Stimulated activated CD4-positive, alpha-beta T cell treated with anti-CD3 and anti-CD28 coated beads, Interleukin-2, amount 100 ng/mL, for 24 hours (primary cell): ENCODE results near the gene PPP2R5E.
A peak's percentile ranks its signal among the peaks of the same experiment; 100 is the strongest.
"Not testable (repeated sequence)": the region's sequence is repeated elsewhere in the genome, so short reads cannot be mapped to it uniquely, and the experiment has no call there.

Experiments used
- DNase-seq, 2 donors: peaks; one replicate each; pipeline ENCODE4 v3.0.0-alpha.2; 2020

The PPP2R5E gene

DNA sequence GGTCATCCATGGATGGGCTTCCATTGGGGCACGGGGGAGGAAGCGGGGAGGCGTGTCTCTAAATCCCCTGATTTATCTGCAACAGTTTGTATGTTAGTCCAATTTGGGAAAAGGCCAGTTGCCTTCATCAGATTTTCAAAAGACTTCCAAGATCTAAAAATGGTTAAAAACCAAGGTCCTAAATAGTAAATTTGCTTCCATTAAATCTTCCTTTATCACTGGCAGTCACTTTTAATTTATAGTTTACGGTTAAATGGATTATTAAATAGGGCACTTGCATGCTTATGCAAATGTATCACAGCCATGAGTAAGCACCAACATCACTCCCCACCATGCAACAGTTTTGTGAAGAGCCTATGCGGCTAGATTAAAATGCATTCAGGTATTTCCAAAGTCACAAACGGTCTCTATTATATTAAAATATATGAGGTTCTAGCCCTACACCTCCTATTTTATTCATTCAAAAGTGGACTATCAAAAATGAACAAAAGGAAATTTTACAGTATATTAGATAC lies 116.3 kb downstream of the PPP2R5E start:
- DNase-seq: no peak

DNA sequence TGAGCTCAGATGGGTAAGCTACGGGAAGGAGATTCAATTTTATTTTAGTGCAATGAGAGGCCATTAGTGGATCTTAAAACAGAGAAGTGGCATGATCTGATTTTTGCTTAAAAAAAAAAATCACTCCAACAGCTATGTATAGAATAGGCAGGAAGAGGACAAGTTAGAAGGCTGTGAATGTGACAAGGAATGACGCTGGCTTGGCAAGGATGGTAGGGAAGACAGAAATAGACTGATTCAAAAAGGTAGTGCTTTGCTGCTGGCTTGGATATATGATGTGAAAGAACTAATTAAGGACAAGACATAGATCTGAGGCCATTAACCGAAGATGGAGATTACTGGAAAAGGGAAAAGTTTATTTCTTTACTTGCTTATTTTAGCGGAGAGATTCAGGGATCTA lies 119.3 kb downstream of the PPP2R5E start:
- DNase-seq: no peak

DNA sequence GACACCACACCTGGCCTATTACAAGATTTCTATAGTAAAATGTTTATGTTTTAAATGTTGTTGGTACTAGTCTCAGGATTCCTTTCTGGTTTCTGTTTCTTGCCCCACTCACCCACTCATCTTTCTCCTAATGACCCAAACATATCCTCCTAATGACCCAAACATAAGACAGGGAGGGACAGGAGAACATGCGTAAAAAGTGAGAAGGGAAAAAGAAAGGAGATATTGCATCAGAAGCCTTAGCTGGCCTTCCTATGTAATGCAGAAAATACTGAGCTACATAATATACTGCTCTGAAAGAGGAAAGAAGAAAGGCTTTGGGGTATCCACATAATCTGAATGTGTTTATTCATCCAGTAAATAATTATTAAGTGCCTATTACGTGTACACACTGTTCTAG lies 119.8 kb downstream of the PPP2R5E start:
- DNase-seq: no peak

DNA sequence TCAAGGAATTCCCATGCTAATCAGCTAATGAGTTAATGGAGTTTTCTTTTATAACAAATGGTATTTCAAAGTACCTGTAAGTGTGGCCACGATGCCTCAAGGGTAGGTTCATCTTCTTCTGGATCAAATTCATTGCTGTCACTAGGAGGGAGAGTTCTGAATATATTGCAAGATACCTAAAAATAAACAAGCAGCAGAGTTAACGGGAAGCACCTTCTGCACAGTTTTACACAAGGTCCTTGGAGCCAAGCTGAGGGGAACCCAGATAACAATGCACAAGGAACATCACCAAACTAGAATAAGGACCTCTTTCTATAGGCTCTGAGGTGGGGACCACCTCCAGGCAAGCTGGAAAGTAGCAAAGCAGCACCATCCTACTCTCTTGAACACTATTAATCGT lies 121.3 kb downstream of the PPP2R5E start:
- no peak for DNase-seq

DNA sequence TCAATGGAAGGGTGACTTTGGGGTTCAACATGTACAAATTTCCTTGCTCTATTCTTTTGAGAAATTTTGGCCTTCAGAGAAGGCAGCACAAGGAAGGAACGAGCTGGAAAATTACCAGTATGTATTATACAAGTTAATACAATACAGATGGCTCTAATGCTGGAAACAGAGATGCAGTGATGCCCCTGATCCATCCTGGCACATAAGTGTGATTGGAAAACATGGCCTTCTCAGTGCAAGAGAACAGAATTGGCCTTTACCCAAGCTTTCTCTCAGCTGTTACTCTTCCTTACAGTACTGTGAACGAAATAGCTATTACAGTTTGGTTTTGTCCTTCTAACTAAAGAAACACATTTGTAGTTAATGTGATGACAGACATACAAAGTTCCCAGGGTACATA lies 122.0 kb downstream of the PPP2R5E start:
- no peak for DNase-seq

DNA sequence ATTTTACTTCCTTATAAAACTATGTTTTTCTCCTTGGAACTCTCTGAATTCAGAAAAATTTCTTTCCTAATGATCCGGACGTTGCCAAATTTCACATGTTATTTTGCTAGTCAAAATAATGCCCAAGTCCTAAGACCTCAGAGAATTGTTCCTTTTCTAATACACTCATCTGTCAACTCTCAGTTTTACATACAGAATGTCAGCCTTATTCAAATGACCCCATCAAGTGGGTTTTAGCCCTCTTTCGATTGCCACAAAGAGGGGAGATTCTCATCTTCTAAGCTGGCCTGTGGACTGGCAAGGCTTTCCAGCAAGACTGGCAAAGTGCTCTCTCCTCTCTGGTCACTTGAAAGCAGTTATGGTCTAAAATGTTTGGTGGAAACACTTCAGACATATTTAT lies 125.2 kb downstream of the PPP2R5E start:
- no peak for DNase-seq

DNA sequence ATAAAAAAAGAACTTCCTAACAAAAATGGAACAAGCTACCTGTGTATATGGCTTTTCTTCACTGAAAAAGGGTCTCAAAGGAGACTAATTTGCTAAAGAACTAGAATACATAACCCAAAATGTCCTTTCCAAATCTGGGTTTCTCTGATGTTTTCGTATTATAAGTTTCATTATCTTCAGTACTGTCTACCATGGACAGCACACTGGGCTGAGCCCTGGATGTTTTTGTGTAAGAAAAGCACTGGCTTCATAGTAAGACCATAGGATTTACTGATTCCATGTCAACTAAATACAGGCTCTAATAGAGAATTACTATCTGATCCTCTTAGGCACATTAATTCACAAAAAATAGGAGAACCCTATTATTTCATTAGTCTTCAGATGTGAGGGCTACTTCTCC lies 130.2 kb downstream of the PPP2R5E start:
- DNase-seq: no peak

DNA sequence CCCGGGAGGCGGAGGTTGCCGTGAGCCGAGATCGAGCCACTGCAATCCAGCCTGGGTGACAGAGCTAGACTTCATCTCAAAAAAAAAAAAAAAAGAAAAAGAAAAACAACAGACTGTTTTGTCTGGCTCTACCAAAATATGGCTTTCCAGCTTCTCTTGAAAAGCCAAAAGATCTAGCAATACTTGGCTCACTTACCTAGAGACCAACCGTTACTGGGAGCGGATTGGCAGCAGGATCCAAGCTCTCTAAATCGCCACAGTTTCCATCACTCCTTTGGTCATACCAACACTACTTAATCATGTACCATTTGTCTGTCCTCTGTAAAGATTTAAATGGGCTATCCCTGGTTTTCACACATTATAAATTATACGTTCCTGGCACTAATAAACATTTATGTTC lies 136.8 kb downstream of the PPP2R5E start:
- DNase-seq: no peak

DNA sequence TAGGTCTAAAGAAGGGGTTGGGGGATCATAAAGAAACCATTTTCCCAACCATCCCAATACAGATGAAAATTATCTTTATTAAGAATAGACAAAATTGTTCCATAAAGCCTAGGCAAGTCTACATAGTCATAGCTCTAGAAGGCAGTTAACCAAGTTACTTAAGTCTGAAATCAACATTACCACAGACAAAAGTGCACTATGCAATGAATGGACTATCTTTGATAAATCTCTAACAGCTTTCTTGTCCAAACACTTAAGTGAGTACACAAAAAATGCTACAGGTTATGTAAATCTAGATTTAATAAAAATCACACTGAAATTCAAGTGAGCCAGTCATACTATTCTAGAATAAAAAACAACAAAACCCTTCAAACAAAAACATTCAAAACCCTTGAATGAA lies 137.5 kb downstream of the PPP2R5E start:
- no peak for DNase-seq

DNA sequence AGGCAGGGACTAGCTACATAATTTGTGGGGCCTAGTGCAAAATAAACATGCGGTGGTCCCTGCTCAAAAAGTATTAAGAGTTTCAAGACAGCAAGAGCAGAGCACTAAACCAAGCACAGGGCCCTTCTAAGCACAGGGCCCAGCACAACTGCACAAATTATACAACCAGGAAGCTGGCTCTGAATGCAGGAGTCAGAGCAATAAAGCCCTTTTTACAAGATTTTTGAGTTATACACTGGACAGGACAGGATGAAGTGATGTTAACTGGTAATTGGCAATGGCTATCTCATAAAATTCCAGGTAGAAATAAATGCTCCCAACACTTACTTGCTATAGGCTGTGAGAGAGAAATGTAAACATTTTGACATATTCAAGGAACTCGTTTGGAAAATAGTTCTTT lies 138.3 kb downstream of the PPP2R5E start:
- DNase-seq: no peak

DNA sequence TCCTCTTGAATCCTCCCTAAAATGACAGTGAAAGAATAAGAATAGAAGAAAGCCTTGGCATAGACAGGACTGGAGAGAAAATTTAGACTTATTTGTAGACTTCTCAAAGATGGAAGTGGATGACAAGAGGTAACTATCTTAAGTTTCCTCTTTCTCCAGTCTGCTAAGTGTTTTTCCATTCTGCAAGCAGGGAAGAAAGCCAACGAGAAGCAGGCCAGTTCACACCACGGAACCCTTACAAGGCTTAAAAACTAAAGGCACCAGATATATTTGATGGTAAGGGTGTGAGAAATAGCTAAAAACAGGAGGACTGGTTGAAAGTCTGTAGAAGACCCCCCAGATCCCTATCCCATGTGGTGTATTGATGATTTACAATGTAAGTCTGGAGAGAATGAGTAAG lies 141.5 kb downstream of the PPP2R5E start:
- DNase-seq: no peak

DNA sequence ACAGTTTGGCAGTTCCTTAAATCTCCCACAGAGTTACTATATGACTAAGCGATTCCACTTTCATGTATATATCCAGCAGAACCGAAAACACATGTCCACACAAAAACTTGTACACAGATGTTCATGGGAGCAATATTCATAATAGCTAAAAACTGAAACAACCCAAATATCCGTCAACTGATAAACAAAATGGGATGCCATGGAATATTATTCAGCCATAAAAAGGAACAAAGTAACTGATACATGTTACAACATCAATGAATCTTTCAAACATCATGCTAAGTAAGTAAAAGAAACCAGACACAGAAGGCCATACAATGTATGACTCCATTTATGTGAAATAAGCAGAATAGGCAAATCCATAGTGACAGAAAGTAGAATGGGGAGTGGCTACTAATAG lies 144.2 kb downstream of the PPP2R5E start:
- no peak for DNase-seq

DNA sequence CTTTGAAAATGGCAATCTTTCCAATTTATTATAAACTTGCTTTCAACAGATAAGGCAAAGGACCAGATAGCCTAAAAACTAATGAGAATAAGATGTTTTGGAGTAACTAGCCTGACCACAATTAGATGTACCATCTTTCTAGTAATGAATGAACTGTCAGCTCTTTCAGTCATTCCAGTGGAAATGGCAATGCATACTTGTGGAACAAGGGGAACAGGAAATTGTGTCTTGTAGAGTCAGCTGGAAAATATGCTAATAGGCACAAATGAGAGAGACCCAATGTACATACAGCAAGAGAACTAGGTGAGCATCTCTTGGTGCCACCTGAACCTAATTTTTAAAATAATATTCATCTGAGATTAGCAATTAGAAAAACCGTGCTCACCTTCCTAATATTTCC lies 148.3 kb downstream of the PPP2R5E start:
- DNase-seq: no peak

DNA sequence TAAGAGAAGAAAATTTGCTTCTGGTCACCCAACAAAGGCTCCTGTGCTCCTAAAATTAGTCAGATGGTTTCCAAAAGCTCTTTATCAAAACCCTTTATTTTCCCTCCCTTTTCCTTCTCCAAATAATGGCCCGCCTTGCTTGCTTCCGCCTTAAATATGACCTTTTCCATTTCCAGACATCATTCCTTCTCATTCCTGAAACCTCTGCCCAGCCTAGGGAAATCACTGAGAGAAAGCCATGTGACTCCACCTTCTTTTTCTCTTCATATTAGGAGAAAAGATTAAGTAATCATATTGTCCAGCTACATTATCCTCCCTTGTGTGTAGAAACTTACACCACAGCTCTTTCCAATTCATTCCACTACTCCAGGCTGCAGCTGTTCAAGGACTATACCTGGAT lies 148.7 kb downstream of the PPP2R5E start:
- no peak for DNase-seq

DNA sequence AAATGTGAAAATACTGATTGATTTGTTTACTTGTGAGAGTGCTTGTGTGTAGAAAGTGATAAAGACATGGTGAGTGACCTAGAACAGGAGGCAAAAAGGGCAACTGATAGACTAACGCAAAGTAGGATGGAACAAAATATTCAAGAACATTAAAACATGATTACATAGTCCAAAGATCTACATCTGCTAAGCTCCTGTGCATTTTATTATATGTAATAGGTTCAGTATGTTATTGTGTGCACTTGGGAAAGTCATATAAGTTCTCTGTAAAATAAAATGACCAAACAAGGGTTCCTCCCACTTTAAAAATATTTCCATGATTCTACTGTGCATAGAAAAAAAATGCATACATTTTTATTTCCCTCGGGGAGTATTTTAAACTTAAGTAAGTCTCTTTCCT lies 150.2 kb downstream of the PPP2R5E start:
- DNase-seq: no peak

DNA sequence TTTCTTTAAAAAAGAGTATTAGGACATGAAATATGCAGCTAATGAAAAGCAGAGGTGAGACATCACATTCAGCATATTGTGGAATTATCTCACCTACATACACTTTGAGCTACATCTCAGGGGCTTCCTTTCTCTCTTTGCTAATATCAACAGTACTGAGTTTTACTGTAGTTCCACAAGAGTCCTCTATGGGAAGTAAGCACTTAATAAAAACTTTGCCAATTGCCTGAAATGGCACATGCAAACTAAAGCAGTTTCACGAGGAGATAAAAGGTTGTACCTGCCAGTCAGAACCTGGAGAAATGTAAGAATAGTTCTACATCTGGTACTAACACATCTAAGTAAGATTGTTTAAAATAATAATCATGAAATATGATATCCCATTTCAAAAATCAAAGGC lies 150.9 kb downstream of the PPP2R5E start:
- no peak for DNase-seq

DNA sequence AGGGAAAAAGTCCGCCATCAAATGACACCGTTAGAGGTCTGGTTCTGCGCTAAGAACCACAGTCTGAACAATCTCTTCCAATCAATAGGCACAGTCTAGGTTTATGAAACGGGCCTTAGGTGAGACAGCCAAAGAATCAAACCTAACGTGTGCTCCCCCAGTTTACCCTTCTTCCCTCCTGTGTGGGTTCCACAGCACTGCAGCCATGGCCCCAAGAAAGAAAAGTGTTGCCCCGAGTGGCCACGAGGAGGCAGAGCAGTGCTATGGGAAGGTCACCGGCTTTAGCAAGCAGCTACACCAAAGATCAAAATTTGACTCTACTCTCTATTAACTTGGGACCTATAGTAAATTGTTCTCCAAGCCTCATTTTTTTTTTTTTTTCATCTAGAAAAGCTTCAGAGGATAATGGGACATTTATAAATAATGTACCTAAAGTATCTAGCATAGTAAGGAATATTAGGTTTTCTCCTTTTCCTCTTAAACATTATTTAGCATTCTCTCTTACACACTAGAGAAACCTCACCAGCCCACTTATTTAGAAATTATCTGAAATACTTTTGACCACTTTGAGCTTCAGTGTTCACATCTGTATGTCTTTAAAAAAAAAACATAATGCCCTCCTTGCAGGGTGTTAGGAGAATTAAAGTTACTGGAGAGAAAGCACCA lies 154.3 kb downstream of the PPP2R5E start:
- DNase-seq: peak; percentile 63 to 70

DNA sequence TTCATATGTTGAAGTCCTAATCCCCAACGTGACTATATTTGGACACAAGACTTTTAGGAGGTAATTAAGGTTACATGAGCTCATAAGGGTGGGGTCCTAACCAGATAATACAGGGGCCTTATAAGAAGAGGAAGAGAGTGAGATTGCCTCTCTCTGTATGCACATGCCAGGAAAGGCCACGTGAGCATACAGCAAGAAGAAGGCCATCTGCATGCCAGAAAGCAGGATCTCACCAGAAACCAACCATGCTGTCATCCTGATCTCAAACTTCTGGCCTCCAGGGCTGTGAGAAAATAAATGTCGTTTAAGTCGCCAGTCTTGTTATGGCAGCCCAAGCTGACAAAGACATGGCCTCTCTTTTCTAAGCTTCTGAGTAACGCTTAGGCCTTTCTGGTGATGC lies 155.5 kb downstream of the PPP2R5E start:
- DNase-seq: no peak

DNA sequence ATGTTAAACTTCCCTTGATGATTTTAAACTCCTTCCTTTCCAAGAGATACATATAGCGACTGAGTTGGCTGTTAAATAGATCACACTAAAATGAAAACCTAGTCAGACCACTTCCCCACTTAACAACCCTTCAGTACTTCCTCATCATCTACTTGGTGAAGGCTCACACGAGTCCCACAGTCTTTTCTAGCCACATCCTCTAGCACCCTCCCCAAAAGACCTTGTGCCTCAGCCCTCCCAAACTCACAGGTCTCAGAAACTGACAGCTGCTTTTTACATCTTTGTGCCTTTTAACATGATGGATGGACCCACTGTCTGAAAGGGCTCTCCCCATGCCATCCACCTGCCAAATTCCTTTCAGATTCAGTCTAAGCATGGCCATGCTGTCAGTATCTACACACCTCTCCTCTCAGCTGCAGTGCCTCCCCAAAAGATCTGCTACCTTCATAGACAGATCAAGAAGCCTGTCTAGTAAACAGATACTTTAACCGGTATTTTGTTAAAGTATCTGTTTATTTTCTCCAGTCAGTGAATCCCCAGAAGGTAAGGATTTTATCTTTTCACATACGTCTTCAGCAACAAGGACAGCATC lies 159.3 kb downstream of the PPP2R5E start:
- DNase-seq: no peak

DNA sequence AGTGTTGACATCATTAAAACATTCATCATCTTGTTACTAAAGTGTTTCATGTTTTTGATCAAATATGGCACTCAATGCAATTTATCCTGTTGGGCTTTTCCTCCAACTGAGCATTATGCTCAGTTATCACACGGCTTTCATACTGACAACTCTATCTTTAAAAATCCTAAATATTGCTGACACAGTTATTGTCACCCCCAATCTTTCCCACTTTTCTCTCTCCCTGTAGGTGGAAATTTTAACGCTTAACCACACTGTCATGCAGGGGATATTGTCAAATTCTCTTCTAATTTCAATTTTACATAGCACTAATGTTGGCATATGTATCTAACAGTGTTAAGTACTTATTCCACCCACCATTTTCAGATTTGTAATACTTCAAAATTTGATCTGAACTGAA lies 164.7 kb downstream of the PPP2R5E start:
- no peak for DNase-seq

DNA sequence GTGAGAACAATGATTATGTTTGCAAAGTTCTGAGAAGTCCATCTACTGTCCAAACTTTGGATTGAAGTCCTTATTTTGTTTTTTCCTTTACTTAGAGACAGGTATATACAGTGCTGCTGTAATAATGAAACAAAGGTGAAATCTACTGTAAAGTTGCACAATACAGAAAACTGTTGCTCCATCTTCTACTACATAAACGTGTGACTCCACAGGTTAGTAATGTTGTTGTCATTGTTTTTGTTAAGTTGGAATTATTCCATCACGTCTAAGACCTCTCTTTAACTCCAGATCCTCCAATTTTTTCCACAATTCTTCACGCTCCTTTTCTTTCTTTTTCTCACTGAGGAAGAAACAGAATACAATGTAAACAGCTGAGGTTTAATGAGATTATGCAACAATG lies 167.4 kb downstream of the PPP2R5E start:
- DNase-seq: no peak

DNA sequence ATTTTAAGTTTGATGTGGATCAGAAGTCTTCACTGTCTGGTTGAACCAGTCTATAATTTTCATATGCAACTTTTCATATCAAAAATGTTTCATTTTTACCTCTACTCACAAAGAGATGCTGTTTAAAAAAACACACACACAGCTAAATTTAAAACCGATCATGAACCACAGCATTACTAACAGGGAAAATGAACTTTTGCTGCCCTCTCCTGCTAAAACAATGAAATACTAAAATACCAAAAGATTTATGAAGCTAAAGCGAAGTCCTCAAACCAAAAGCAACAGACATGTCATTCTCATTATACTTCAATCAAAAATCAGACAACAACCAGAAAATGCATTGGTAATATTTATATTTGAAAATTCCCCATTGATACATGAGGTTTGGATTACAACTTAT lies 171.6 kb downstream of the PPP2R5E start:
- not testable (repeated sequence) for DNase-seq

DNA sequence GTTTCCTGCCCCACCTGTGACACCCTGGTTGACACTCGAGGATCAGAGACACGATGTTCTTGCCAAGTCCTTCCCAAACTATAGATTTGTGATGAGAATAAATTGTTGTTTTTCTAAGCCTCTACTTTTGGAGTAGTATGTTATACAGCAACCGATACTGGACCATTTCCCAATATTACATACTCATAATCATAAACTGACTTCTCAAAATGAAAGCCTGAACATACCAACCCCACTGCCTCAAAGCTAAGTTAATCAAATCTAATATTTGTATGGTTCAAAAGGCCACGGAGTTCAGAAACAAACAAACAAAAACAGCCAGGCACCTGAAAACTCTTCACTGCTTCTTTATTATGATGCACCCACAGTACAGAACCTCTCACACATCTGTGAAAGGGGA lies 172.1 kb downstream of the PPP2R5E start:
- DNase-seq: no peak

DNA sequence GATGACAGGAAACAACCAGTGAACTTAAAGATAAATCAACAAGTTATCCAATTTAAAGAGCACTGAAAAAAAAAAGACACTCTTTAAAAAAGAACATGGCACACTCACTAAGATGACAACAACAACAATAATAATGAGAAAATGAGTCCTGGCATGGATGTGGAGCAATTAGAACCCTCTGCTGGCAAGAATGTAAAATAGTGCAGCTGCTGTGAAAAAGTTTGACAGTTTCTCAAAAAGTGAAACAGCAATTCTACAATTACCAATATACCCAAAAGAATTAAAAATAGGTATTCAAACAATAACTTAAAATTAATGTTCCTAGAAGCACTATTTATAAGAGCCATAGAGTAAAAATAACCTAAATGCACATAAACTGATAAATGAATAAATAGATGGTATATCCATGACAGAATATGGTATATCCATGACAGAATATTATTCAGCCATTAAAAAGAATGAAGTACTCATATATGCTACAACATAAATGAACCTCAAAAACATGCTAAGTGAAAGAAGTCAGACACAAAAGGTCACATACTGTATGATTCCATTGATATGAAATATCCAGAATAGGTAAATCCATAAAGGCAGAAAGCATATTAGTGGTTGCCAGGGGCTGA lies 175.3 kb downstream of the PPP2R5E start:
- DNase-seq: no peak

DNA sequence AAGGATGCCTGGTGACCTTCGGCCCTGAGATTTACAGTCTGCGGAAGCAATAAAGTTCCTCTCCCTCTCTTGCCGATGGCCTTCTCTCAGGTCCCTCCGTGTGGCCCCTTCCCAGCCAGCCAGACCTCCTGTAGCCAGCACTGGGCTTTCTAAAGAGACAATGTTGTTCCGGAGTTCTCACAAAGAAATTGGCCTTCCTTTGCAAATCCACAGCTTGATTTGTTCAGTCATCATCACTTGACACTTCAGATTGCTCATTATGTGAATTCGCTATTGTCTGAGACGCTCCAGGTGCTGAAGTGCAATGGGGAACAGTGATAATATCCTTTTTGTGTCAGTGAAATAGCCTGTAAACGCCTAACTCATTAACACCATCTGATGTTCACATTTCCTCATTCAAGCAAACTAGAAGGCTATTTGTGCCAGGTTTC lies 180.8 kb downstream of the PPP2R5E start:
- no peak for DNase-seq
